Esophagus mucosa (tissue), 1 donor: ENCODE data around the gene DYNC2I2. TPM values are rescaled to one million over a fixed set of nuclear protein-coding genes. Genes with fewer than 3 reads are reported as not detected.

Experiments
- ATAC-seq: fragments of 200-7000 bp; cut with Tn5 transposase; one replicate; pipeline ENCODE4 v1.9.1; 2020
- total RNA-seq: library from RNA; stranded (reverse); gene quantifications from one replicate; pipeline ENCODE4 v1.2.4, GENCODE V29; 2023
- donor health status: DM: yes; HTN: yes; CAD: no.

Gene DYNC2I2
- total RNA-seq, 1 donor from 2014 or later = 37.0 TPM

GRCh38 chr9:128635266-128636023, 21.2 kb downstream of the DYNC2I2 start:
- peak; percentile 94 for ATAC-seq

GRCh38 chr9:128634651-128635262, 21.9 kb downstream of the DYNC2I2 start:
- ATAC-seq = no peak

DNA sequence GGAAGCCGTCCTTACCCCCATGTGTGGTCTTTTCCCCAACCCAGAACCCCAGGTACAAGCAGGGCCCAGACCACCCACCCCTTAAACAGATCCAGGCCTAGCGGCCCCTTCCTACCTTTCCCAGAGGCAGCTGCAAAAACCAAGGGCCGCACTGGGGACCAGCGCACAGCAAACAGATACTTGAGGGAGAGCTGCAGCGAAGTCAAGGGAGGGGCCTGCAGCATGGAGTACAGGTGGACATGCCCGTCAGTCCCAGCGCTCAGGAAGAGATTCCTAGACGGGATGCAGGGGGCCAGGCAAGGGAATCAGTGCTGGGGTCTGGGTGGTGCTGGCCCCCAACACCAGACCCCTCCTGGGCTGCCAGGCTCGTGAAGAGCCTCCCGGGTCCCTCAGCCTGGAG, 22.5 kb downstream of the DYNC2I2 start:
- no peak for ATAC-seq

GRCh38 chr9:128633601-128634000, 23.0 kb downstream of the DYNC2I2 start:
- no peak for ATAC-seq

GRCh38 chr9:128633057-128633456, 23.6 kb downstream of the DYNC2I2 start:
- ATAC-seq = no peak

GRCh38 chr9:128632486-128632885, 24.2 kb downstream of the DYNC2I2 start:
- no peak for ATAC-seq

GRCh38 chr9:128632066-128632465, 24.6 kb downstream of the DYNC2I2 start:
- ATAC-seq = no peak

DNA sequence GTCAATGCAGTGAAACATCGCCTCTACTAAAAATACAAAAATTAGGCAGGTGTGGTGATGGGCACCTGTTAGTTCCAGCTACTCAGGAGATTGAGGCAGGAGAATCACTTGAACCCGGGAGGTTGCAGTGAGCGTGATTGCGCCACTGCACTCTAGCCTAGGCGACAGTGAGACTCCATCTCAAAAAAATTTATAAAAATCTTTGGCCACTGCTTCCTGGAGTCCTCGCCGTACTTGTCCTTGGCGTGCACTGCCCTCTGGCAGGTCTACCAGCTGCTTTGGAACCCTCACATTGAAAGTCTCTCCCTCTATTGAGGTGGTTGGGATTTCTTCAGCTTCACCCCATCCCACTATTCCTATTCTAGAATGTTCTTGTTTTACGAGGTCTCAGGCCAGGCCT, 25.0 kb downstream of the DYNC2I2 start:
- ATAC-seq = no peak

DNA sequence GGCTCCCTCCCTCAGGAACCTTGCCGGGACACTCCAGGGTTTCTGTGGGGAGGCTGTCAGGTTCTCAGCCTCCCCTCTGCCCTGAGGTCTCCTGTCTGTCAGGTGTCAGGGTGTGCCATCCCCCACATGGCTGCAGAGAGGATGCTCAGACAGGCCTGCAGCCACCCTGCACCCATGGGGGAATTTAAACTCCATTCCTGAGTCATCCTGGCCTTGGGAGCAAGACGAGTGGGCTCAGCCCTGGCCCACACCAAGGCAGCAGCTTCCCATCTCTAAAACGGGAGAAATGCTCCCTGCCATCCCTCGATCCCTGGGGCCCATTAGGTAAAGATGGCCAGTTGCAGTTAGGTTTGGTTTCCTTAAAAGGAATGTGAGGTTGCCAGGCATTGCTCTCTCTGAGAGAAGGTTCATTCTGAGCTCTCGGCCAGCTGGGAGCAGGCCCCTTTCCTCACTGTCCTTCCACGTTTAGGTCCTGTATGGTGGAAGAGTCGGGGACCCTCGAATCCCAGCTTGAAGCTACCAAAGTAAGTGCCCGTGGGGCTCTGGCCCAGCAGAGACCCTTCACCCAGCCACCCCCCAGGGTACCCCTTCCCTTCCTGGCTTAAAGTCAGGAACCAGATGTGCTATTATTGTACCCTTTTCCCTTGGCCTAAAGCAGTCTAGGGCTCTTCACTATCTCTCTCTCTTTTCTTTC, 26.6 kb downstream of the DYNC2I2 start:
- no peak for ATAC-seq

GRCh38 chr9:128629136-128629535, 27.5 kb downstream of the DYNC2I2 start:
- ATAC-seq = no peak

DNA sequence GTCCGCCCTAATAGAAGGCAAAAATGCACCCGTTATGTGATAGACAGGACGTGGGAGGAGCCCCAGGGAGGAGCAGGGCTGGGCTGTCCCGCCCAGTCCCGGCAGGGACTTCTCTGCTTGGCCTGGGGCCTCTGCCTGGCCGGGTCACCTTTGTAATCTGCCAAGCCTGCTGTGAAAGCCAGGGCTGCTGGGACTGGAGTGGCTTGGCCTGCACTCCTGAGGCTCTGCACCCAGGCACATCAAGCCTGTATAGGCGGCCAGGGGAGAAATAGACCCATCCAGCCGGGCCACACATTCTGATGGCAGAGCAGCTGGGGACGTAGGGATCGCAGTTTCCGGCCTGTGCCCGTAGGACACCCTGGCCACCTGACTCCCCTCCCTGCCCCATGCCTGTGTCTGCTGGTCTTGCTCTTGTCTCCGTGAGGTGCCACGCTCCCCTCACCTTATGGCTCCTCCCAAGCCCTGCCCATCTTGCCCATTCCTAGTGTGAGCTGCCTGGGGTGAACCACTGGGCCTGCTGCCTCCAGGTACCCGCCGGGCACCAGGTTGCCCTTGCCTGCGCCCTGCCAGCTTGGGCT, 28.1 kb downstream of the DYNC2I2 start:
- peak; percentile 70 for ATAC-seq

GRCh38 chr9:128627906-128628305, 28.7 kb downstream of the DYNC2I2 start:
- peak; percentile 7 for ATAC-seq

GRCh38 chr9:128627127-128627715, 29.4 kb downstream of the DYNC2I2 start:
- no peak for ATAC-seq

DNA sequence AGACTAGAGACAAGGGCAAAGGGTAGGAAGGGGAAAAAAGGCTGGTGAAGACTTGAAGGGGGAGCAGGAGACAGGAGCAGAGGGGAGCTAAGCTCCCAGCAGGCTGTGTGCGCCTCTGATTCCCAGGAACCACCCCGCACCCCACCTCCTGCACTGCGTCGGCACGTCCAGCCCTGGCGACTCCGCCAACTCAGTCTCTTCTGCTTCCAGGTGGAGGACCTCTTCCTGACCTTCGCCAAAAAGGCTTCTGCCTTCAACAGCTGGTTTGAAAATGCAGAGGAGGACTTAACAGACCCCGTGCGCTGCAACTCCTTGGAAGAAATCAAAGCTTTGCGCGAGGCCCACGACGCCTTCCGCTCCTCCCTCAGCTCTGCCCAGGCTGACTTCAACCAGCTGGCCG, 30.5 kb downstream of the DYNC2I2 start:
- ATAC-seq = peak; percentile 2

- no peak for ATAC-seq
These were observed 31.1 kb downstream of the DYNC2I2 start for GRCh38 chr9:128625391-128626146.

- no peak for ATAC-seq
These were observed 32.1 kb downstream of the DYNC2I2 start for GRCh38 chr9:128624566-128624965.

DNA sequence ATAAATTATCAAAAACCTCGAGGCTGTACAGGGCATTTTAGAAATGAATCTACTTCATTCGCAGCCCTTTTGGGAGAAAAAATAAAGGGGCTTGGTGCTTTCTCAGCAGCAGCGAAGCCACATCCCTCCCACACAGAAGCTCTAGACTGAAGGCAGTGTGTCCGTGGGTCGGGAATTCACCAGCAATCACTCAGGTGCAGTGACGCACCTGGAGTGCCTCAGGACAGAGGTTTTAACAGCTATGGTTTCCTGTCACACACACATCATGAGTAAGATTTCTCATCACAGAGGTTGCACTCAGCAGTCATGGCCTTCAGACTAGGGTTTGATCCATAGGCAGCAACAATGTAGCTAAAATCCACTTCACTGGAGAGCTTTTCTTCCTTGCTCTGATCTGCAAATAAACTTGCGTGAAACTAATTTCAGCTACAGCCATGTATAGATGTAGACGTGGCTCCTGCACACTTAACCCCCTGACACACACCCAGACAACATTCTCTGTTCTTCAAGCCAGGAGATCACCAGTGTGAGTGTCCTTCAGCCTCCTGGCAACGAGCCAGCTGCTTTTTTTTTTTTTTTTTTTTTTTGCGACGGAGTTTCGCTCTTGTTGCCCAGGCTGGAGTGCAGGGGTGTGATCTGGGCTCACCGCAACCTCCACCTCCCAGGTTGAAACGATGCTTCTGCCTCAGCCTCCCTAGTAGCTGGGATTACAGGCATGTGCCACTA, 34.8 kb downstream of the DYNC2I2 start:
- ATAC-seq = no peak

DNA sequence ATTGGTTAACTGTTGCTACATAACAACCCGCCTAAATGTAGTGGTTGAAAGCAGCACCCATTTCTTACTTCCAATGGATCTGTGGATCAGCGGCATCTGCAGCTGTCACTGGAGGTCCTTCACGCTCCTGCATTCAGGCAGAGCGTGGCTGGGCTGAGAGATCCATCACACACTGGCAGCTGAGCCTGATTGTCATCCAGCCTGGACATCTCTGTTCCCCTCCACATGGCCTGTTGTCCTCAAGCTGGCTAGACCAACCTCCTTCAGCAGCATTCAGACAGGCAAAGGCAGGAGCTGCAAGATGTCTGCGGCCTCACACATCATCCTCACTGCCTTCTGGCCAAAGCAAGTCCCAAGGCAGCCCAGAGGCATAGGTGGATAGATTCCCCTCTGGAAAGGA, 36.9 kb downstream of the DYNC2I2 start:
- ATAC-seq = no peak

DNA sequence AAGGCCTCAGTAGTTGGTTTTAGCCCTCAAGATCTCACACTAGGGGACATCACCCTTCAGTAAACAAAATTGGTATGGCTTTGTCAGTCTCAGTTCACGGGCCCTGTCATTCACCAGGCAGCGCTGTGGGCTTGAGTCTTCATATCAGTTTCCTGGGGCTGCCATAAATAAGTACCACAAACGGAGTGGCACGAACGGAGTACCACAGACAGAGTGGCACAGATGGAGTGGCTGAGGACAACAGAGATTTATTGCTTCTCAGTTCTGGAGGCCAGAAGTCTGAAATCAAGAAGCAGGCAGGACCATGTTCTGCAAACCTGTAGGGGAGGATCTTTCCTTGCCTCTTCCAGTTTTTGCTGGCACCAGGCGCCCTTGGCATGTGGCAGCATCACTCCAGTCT, 37.5 kb downstream of the DYNC2I2 start:
- no peak for ATAC-seq

- no peak for ATAC-seq
These were observed 38.7 kb downstream of the DYNC2I2 start for GRCh38 chr9:128617943-128618342.

- no peak for ATAC-seq
These were observed 41.1 kb downstream of the DYNC2I2 start for GRCh38 chr9:128615571-128615970.

GRCh38 chr9:128614728-128615127, 41.9 kb downstream of the DYNC2I2 start:
- no peak for ATAC-seq
